GM18907 (cell line): ENCODE measurements around the gene ALAD.
"Not testable (repeated sequence)": the region's sequence is repeated elsewhere in the genome, so short reads cannot be mapped to it uniquely, and the experiment has no call there.

Experiments
- ATAC-seq: cut with Tn5 transposase; IDR thresholded peaks from one replicate; pipeline ENCODE4 v1.9.1; 2021; ENCODE audit warnings: mild to moderate bottlenecking, moderate library complexity; ENCODE audit not compliant: unreplicated experiment

The ALAD gene

DNA sequence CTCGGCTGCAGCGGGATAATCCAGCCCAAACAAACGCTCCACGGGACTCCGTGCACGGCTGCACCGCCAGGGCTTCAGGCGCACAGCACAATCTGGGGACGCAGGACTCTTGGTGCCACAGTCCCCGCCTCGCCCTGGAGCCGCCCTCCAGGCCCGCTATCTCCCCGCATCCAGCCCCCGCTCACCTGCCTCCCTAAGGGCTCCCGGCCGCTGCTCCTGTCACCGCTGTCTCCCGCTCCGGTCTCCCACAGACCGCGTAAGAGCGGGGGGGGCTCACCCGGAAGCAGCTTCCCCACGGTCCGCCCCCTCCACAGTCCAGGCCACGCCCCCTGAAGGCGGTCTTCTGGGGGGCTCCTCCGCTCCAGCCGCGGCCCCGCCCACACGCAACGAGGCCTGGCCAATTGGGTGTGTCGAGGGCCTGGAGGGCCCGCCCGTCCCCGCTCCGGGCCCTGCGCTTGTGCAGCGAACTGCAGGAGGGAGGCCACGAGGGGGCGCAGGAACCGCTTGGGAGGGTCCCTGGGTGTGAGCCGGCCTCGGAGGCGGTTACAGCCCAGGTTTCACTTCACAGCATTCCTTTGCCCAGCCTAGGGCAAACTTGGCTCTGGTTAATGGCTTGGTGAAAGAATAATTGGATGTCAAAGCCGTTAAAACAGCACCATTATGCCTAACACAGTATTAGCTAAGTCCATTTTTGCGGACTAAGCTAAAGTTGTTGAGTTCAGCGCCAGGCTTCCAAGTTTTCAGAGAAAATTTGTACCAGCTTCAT, at the start of gene ALAD:
ALAD (minus strand) TSS at position 258 of the 766 bp plus-strand sequence. CDS start 7,725 bp downstream, outside the sequence.
- ATAC-seq: peak; percentile 98

DNA sequence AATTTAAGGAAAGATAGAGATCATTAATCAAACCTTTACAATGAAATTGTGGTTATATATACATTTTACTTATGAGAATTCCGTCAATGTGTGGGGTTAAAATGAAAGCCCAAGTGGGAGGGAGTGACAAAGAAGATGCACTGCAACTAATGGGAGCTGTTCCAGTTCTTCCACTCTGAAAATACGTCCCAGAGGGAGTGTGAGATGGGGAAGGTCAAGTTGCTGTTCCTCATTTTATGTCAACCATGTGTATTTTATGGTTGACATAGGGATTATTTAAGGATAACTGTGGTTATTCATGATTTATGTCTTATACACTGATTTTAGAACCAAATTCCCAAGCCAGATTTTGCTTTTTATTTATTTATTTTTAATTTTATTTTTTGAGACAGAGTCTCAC, 48.3 kb upstream of the ALAD start:
- ATAC-seq: no peak

DNA sequence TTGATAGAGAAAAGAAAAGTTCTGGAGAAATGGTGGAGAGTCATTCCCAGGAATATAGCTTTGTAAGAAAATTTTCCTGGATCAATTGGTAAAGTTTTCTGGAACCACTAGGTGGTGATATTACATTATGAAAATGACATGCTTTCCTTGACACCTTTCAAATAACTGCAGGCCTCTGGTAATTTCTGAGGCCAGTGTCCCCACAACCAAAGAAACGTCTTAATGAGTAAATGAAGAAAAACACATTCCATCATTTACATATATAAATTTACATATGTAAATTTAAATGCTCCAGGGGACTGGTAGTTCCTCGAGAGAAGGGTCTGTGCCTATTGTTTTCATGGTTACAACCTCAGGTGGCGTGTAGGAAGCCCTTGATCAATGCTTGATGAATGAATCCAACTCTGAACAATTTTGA, 45.2 kb upstream of the ALAD start:
- ATAC-seq: no peak

DNA sequence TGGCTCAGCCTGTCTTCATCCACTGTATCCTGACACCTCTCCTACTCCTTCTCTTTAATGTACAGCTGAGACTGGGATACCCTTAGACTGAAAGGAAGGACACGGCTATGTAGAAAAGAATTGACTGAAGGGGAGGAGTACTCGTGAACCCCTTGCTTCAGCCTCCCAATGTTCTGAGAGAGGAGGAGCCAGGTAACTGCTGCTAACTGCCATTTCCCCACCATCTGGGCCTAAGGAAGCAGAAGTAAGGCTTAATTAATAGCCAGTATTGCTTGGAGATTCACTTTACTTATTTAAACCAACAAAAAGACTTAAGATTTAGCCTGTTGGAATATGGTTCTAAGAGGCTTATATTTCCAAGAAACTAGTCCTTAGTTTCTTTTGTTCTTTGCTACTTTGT, 43.7 kb upstream of the ALAD start:
- no peak for ATAC-seq

DNA sequence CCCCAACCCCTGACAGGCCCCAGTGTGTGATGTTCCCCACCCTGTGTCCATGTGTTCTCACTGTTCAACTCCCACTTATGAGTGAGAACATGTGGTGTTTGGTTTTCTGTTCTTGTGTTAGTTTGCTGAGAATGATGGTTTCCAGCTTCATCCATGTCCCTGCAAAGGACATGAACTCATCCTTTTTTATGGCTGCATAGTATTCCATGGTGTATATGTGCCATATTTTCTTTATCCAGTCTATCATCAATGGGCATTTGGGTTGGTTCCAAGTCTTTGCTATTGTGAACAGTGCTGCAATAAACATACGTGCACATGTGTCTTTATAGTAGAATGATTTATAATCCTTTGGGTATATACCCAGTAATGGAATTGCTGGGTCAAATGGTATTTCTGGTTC, 36.6 kb upstream of the ALAD start:
- not testable (repeated sequence) for ATAC-seq

DNA sequence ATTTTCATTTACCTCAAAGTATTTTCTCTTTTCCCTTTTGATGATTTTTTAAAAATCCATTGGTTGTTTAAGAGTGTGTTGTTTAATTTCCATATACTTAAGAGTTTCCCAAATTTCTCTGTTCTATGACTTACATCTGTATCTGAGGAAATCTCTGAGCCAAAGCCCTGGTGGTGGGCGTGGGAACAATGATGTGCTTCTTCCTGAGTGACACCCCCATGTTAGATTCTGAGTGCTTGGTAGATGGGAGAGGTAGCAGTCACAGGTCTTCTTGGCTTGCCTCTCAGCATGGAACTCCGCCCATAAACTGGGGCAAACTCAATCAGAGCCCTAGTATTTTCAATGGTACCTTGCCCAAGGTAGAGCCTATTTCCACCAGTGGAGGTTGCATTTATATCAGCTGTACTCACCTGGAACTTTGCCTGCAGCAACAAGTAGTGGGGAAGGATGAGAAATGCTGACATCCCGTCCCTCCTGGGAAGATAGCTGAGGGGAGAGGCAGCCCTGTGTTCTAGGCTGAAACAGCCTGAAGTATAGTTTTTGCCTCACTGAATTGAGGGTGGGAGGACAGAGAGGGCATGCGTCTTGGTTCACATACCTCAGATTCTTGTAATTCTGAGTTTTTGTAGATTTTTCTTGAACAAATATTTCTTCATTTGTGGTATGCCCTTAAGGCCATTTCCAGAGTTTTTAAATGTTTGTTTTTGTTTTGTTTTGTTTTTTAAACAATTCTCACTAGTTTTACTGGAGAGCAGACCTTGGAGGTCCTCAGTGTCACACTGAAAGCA, 35.8 kb upstream of the ALAD start:
- ATAC-seq: no peak

DNA sequence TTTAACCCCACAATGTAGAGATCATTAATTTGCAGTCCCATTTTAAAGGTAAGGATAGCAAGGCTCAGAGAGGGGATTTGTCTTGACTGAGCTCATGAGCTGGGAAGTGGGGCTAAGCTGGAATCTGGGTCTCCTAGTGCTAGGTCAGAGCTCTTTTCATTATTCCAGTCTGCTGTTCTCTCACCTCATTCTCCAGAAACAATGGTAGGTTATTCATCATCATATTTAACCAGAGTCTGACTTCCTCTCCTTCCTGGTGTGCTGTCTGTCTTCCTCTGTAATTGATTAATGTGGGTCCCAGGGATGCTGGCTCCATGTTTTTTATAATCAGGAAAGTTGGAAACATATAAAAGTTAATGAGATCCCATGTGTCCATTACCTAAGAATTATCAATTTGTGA, 30.1 kb upstream of the ALAD start:
- ATAC-seq: no peak

DNA sequence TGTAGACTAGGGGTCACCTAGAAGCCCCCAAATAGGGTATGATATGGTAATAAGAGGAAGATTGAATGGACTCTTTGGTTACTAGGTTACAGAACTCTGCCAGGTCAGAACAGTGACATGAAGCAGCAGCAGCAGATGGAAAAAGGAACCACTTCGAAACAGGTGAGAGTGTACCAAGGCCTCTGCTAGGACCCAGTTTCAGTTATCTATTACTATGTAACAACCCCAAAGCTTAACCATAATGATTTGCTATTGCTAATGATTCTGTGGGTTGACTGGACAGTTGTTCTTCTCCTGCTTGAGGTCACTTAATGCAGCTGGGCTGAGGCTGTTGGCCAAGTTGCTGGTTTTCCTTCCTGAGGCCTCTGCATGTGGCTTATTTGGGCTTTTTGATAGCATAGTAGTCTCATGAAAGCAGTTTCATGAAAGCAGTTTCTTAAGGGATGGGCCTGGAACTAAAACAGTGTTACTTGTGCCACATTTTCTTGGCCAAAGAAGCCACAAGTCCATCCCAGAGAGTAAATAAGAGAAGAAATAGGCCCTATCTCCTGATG, 27.1 kb upstream of the ALAD start:
- ATAC-seq: no peak

DNA sequence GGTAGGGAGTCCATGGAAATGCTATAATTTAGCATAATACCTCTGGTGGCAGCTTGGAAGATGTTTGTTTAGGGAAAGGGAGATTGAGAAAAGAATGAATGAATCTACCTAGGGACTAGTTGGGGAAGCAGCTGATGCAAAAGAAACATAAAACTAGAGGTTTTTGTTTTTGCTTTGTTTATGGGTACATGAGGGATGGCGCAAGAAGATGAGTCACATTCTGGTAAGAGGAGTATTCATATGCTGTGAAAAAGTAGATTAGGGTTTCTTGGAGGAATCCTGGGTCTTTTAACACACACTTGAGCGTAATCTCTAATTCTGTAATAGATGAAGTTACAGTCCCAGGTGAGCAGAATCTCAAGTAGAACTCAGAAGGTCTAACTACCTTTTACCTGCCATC, 26.5 kb upstream of the ALAD start:
- no peak for ATAC-seq

DNA sequence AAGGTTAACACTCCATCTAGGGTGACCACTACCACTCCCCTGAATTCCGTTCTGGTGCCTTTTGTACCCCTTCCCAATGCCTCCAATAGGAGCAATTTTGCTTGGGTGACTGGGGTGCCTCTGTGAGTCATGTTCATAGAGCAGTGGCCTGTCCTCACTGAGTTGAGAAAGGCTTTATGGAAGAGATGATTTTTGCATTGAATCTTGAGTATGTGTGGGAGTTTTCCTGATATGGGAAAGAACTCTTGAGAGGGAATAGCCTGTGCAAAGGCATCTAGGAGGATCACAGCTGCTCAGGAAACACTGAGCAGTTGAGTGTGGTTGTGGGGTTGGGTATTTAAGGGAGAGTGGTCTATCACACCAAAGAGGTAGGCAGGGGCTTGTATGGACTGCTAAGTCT, 25.6 kb upstream of the ALAD start:
- no peak for ATAC-seq

DNA sequence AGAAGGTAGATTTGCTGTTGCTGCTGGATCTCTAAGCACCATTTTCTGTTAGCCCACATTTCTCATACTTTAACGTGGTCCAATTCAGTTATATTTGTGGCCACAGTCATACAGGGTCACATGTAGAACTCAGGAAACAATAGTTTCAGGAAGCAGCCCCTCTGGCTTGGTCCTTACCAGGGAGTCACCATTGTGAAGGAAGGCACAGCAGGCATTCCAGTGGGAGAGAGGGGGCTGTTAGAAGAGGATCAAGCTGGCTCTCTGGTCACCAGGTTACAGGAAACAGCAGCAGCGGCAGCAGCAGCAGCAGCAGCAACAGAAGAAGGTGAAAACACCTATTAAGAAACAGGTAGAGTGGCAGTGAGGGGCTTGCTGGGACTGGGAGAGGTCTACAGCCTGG, 24.0 kb upstream of the ALAD start:
- ATAC-seq: no peak

DNA sequence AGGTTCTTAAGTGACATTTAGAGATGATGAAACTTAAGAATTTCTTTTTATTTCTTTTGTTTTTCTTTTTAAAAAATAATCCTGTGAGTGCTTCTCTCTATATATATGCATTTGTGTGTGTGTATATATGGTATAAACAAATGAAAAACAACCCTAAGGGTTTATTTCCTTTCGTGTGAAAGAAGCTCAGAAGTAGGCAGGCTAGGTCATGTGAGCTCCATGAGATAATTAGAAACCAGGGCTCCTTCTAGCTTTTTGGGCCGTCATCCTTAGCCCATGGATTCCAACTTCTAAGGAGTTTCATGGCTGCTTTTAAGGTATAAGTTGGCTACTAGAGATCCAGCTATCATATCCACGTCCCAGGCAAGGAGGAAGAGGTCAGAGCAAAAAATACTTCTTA, 20.6 kb upstream of the ALAD start:
- no peak for ATAC-seq

DNA sequence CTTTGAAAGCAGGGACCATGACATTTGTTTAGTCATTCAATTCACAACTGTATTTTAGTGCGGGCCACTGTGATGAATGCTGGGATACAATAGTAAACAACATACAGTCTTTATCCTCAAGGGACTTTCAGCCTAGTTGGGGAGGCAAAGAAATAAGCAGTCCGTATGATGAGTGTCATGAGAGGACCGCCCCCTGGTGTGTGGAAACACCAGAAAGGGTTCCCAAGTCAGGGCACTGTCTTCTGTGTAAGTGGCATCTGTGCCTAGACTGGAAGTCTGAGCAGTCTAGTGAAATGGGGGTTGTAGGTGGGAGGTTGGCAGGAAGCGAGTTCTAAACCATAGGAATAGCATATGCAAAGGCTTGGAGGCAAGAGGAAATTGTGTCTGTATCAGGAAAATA, 16.3 kb upstream of the ALAD start:
- no peak for ATAC-seq

DNA sequence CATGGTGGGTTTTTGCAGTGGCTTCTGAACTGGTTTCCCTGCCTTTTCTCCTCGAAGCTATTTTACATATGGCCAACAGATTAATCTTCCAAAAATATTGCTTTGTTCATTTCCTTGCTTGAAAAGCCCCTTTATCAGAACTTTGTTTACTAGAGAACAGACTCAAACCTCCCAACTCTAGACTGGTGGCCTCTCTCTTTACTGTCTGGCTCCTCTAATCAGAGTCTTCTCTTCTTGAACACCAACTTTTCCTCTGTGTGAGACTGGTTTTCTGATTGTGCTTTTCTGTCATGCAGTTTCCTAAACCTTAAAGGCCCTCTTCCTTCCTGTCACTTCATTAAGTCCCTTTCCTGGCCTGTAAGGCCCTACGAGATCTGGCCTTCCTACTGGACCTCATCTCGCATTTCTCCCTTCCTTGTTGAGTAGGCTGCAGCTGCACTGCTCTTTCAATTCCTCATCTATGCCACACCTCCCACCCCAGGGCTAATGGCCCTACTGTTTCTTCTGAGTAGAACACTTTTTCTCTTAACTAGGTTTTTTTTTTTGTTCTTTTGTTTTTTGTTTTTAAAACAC, 15.2 kb upstream of the ALAD start:
- peak; percentile 88 for ATAC-seq

DNA sequence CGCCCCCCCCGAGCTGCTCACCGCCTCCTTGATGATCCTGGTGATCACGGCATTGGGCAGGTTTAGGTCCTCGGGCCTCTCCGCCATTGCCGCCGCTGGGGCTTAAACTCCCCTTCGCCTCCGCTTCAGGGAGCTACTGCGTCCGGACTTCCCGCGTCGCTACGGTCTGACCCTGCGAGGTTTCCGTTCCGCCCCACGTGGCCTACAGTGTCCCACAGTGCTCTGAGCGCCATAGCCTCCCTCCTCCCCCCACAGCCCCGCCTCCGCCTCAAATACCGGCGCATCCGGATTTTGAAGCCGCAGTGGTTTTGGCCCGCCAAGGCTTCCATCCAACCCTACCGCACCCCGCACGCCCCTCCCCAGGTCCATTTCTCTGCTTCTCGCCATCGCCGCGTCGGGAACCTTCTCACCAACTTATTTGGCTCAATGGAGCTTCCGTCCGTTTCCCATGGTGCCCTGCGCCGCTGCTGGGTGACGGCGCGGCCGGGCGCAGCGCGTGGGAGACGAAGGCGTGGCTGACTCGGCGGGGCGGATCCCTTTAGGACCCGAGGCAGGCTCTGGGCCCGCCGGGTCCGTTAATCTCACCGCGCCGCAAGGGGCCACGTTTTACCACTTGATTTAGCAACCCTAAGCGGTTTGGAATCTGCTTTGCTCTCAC, 9.3 kb upstream of the ALAD start, which contains the start of the genes C9orf43 and POLE3:
C9orf43 (plus strand) TSS at position 541 of the 658 bp plus-strand sequence. CDS start 2,747 bp downstream, outside the sequence.
POLE3 (minus strand) TSS at position 469 of the 658 bp plus-strand sequence; CDS start at position 87, 382 bp downstream.
- ATAC-seq: peak; percentile 92

DNA sequence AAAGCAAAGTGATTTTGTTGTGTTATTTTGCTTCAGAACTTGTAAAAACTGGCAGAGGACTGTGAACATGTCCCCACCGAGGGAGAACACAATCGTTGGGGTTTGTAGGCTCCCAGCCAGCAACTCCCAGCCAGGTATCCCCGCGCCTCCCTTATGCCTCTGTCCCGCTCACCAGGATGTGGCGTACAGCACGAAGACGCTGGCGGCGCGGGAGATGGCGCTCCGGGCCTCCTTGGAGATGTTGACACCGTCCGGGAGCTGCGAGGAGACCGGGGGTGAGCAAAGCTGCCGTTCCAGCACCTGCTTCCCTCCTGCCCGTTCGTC, 8.8 kb upstream of the ALAD start:
- no peak for ATAC-seq

DNA sequence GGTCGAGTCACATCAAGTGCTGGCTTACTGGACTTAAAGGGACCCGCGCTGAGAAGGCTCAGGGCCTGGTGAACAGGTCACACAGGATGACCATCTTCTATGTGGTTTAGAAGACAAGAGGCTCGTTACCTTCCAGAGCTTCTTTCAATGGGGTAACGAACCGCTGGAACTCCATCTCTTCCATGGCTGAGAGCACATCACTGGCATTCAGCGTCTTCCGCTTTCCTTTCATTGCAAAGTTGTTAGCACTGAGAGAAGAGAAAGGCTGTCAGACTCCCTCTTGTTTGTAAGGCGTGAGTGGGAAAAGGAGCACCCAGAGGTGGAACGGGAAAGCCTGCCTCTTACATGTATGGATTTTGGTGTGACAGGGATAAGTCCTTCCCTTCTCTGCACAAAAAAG, 8.4 kb upstream of the ALAD start:
- no peak for ATAC-seq

DNA sequence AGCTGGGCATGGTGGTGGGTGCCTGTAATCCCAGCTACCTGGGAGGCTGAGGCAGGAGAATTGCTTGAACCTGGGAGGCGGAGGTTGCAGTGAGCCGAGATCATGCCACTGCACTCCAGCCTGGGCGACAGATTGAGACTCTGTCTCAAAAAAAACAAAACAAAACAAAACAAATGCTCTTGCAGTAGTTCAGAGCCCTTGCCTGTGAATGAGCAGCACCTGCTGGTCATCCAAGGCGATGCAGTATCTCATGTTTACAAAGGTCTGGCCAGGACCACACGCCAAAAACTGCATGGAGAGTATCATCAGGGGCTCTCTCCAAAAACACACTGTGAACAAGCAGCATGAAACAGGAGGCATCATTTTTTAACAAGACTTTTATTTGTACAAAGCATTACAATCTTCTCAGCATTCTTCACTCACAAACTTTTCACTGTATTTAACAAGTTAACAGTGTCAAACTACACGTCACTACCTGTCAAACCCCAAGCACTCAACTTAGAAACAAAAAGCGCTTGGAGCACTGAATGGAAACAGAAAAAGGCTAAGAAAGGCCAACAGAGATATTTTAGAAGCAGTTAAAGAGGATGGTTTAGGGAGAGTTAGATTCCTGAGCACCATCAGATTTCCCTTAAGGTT, 5.9 kb upstream of the ALAD start:
- peak; percentile 31 for ATAC-seq

DNA sequence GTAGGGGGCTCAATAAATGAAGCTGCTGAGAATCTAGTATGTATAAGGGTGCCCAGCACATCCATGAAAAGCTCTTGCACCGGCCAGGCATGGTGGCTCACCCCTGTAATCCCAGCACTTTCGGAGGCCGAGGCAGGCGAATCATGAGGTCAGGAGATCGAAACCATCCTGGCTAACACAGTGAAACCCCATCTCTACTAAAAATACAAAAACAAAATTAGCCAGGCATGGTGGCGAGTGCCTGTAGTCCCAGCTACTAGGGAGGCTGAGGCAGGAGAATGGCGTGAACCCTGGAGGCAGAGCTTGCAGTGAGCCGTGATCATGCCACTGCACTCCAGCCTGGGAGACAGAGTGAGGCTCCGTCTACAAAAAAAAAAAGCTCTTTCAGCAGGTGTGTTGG, 5.3 kb upstream of the ALAD start:
- not testable (repeated sequence) for ATAC-seq

DNA sequence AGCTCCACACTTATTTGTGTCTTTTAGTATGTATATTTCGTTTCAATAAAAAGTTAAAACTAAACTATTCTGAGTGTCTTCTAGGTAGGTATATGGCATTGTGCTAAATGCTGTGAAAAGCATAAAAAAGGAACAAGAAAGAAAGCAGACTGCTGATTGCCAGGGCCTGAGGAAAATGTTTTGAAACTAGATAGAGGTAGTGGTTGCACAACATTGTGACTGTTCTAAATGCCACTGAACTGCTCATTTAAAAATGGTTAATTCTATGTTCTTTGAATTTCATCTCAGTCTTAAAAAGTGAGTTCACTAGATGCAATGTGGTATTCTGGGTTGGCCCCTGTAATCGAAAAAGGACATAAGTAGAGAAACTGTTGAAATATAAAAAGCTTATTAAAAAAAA, 2.6 kb upstream of the ALAD start:
- ATAC-seq: no peak
